Tongue (tissue), 2 donors: ENCODE measurements around the gene CHAC1. TPM values are rescaled to one million over a fixed set of nuclear protein-coding genes. Genes with fewer than 3 reads are reported as not detected.

Experiments
- DNase-seq: peaks from one replicate; pipeline ENCODE4 v3.0.0-alpha.2; 2015
- total RNA-seq: library from RNA; depleted of rRNA; stranded (reverse); fragments of >200 nt; gene quantifications from one replicate; pipeline ENCODE4 v1.2.3, GENCODE V29; 2014

CHAC1 gene
- 5.3 TPM for total RNA-seq

DNA sequence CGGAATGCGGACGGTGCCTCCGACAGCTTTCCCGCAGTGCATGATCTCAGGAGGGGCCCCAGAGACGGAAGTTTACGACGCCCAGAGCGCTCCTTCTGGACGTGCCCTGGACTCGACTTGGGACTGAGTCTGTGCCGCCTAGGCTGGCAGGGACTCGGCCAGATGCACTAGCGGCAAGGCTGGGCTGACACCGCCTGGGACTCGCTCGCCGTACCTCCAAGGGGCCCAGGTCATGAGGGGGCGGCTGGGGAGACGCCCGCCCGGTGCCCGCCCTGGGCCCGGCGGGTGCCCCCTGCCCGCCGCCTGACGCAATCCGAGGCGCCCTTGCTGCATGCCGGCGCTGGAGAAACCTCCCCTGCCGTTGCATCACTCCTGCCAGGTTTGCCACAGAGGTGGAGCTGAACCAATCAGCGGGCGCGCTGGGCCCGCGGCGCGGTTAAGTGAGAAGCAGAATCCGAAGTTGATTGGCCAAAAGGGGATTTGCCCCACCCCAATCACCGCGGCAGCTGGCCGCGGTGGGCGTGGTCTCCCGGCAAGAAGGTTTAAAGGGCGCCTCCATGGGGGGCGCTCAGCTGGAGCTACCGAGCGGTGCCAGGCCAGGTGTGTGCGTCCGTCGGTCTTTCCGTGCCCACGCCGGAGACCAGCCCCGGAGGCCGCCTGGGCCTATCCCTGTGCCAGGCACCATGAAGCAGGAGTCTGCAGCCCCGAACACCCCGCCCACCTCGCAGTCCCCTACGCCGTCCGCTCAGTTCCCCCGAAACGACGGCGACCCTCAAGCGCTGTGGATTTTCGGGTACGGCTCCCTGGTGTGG, at the start of gene CHAC1:
CHAC1 (plus strand) TSS at position 571 of the 812 bp plus-strand sequence; CDS start at position 684, 113 bp downstream.
- DNase-seq, result peak; percentile 93

DNA sequence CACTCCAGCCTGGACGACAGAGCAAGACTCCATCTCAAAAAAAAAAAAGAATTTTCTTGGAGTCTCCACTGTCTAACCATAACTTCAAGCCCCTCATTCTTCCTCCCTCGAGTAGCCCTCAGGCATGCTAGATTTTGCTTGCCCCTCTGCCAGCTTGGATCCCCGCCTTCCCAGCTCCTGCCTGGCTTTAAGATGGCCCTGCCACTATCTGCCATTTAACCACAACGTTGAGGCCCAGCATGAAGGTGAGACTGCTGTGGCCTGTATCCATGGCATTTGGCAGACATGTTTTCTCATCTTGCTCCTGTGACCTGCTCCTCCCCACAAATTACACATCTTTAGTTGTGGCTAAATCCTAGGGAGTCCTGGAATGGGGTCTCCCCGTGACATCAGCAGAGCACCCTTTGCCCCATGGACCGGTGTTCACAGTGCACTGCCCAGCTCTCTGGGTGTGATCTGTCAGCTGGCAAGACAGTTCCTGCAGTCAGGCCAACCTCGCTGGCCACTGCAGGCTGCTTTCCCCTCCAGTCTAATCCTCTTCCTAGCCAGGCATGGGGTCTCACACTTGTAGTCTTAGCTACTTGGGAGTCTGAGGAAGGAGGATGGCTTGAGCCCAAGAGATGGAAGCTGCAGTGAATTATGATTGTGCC, 48.6 kb upstream of the CHAC1 start:
- DNase-seq, result no peak

DNA sequence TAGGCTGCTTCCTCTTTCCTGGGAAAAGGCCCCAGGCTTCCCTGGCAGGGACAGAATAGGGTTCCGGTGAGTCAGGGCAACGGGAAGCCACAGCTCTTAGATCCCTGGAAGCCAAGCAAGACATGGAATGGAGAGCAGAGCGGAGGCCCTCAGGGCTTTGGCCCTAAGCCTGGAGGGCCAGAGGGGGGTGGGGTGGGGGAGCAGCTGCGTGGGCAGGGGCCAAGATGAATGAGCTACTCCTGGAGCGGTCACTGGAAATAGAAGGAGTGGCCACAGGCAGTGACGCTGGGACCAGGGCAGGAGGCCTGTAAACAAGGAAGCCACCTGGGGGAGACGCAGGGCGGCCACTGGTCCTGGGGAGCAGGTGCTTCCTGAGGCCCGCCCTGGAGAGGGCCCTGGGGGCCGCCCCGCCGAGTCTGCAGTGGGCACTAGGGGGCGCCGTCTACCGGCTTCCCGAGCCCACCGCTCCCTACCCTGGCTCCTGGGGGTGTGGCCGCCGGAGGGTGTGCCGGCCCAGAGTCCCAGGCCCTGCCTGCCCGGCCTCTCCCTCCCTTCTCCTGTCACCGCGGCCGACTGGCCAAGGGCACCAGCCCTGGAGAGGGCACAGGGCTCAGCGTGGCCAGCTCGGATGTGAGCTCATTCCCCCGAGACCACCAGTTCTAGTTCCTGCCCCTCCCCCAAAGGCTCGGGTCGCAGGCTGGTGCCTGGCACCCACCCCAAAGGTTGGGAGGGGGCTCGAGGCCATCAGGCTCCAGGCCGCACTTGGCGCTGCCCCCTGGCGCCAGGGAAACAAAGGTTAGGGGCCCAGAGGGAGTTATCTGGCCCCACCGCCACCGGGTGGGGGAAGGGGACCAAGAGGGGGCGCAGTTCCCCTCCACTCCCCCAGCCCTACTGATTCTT, 46.9 kb upstream of the CHAC1 start:
- peak; percentile 91 for DNase-seq

DNA sequence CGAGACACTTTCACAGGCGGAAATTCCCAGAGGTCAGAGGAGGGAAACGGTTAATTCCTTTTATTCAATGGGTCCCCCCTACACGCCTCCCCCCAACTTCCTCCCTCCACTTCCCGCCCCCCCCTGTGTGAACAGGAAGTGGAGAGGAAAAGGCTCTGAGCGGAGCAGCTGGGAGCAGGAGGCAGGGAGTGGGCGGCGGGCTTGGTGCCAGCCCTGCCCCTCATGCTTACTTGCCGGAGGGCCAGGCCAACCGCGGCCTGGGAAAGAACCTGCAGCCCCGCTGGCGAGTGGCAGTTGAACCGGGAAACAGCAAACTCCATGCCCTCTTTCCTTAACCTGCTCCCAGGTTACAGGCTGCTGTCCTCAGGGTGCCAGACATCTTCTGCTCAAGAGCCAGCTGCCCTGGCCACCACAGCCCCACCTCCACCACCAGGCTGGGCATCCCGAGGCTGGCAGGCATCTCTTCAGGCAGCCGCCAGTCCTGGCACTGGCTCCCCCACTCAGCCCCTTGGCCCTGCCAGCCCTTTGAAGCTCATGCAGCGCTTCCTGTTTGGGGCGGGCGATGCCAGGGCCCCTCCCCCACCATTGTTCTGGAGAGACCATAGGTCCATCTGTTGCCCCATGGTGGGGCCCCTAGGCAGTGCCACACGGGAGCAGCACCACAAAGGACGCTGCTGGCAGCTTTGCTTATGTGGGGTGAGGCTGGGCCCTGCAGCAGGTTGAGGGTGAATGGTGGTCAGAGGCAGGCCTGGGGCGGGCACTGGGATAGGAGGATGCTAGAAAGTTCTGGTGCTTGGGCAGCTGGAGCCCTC, 46.1 kb upstream of the CHAC1 start:
- peak; percentile 88 for DNase-seq

GRCh38 chr15:40908095-40908494, 45.2 kb upstream of the CHAC1 start:
- no peak for DNase-seq

- DNase-seq, result no peak
Measured at GRCh38 chr15:40909662-40910630, 43.3 kb upstream of the CHAC1 start.

- peak; percentile 64 for DNase-seq
Measured at GRCh38 chr15:40911141-40911540, 42.1 kb upstream of the CHAC1 start.

DNA sequence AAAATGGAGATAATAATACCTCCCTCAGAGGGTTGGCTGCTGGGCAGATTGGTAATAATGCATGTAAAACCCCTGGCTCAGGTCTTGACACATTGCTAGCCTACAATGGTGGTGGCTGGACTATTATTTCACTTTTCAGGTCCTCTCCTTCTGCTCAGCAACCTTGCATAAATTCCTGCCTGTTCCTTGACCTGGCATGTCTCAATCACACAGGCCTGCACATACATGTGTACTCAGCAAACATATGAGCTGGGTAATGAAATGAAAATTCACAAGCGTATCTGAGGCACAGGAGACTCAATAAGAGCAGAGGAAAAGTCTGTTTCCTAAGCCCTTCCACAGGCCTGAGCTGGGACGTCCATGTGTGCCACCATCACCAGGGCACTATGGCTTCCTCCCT, 41.6 kb upstream of the CHAC1 start:
- DNase-seq, result no peak

GRCh38 chr15:40912478-40912877, 40.8 kb upstream of the CHAC1 start:
- DNase-seq, result no peak

- DNase-seq, result no peak
Measured at GRCh38 chr15:40914013-40914412, 39.3 kb upstream of the CHAC1 start.

GRCh38 chr15:40914486-40914885, 38.8 kb upstream of the CHAC1 start:
- DNase-seq, result no peak

- DNase-seq, result no peak
Measured at GRCh38 chr15:40915116-40915661, 38.1 kb upstream of the CHAC1 start.

DNA sequence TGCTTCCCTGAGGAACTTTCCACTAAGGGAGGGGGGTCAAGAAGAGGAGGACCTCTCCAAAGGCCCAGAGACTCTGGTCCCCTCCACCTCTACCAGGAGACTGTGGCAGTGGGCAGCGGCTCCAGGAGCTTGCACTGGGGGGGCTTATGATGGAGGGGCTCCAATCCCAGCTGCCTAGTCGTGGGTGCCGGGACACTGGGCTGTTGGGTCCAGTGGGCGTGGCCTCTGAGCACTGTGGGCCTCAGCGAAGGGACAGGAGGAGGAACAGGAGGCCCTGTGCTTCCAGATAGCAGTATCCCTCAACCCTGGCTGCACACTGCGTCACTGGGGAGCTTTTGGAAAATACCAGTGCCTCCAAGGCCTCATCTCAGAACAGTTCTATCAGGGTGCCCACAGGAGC, 37.6 kb upstream of the CHAC1 start:
- no peak for DNase-seq

DNA sequence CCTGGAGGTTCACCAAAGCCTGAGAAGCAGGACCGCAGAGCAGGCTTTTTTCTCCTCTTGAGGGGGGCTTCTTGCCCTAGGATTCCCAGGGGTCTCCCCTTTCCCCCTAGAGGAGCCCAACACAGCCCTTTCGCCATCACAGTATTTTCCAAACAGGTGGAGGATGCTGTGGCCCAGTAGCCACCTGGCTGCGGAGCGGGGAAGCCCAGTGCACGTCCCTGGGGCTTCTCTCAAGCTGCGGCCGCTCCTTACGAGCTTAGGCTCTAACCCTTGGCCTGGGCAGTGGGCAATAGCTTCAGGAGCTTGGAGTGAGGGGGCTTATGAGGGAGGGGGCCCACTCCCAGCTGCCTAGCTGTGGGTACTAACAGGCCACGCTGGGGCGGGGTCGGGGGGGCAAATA, 35.7 kb upstream of the CHAC1 start:
- DNase-seq, result no peak

GRCh38 chr15:40918146-40918798, 35.0 kb upstream of the CHAC1 start:
- DNase-seq, result no peak

- DNase-seq, result no peak
Measured at GRCh38 chr15:40918799-40919392, 34.4 kb upstream of the CHAC1 start.

DNA sequence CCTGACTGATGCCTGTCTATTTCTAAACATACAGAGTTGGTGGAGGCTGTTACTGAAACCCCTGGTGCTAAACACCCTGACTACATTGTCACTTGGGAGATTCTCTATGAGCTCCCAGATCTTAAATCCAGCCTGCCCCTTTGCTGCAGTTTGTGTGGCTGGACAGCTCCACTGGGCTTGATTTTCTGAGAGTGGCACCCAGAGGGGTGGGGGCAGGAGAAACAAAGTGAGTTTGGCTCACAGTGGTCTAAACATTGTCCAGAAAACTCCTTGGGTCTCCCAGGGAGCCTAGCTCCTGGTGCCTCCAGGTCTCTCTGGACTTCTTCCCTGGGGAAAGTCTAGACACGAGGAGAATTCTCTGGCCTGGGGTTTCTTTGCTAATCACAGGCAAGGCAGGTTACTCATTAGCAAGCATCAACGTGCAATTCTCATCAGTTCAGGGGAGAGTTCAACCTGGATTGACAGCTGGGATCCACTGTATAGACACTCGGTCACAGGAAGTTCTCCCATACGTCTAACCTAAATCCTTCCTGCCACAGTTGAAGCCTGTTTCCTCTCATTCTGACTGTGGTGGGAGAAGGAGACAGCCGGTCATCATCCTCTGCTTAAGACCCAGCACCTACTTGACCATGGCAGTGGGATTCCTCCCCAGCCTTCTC, 31.2 kb upstream of the CHAC1 start:
- no peak for DNase-seq

- DNase-seq, result no peak
Measured at GRCh38 chr15:40922608-40923005, 30.7 kb upstream of the CHAC1 start.

- no peak for DNase-seq
Measured at GRCh38 chr15:40923551-40923950, 29.7 kb upstream of the CHAC1 start.
